HG03558 (cell line): ENCODE results near the gene GPC5.
"Not testable (repeated sequence)": the region's sequence is repeated elsewhere in the genome, so short reads cannot be mapped to it uniquely, and the experiment has no call there.

Experiments used
- ATAC-seq: cut with Tn5 transposase; IDR thresholded peaks from one replicate; pipeline ENCODE4 v1.9.1; 2021; ENCODE audit warnings: moderate number of reproducible peaks; ENCODE audit not compliant: unreplicated experiment; ENCODE audit errors: extremely low read depth

Gene GPC5

GRCh38 chr13:92296154-92296671, 897.8 kb downstream of the GPC5 start:
- not testable (repeated sequence) for ATAC-seq

- no peak for ATAC-seq
Measured at GRCh38 chr13:92297971-92298942, 899.8 kb downstream of the GPC5 start.

- no peak for ATAC-seq
Measured at GRCh38 chr13:92300651-92301050, 902.2 kb downstream of the GPC5 start.

GRCh38 chr13:92303428-92303827, 905.0 kb downstream of the GPC5 start:
- ATAC-seq, result no peak

- no peak for ATAC-seq
Measured at GRCh38 chr13:92307752-92308151, 909.3 kb downstream of the GPC5 start.

- no peak for ATAC-seq
Measured at GRCh38 chr13:92312823-92313222, 914.4 kb downstream of the GPC5 start.

- no peak for ATAC-seq
Measured at GRCh38 chr13:92313382-92313781, 915.0 kb downstream of the GPC5 start.

GRCh38 chr13:92315265-92315664, 916.8 kb downstream of the GPC5 start:
- ATAC-seq, result no peak

- ATAC-seq, result no peak
Measured at GRCh38 chr13:92316030-92316429, 917.6 kb downstream of the GPC5 start.

GRCh38 chr13:92317066-92317465, 918.6 kb downstream of the GPC5 start:
- ATAC-seq, result no peak

- ATAC-seq, result no peak
Measured at GRCh38 chr13:92320323-92320722, 921.9 kb downstream of the GPC5 start.

GRCh38 chr13:92321174-92321573, 922.8 kb downstream of the GPC5 start:
- ATAC-seq, result no peak

GRCh38 chr13:92345627-92346026, 947.2 kb downstream of the GPC5 start:
- no peak for ATAC-seq

- no peak for ATAC-seq
Measured at GRCh38 chr13:92346046-92346445, 947.6 kb downstream of the GPC5 start.

- no peak for ATAC-seq
Measured at GRCh38 chr13:92354583-92354982, 956.2 kb downstream of the GPC5 start.

GRCh38 chr13:92355213-92355612, 956.8 kb downstream of the GPC5 start:
- no peak for ATAC-seq

GRCh38 chr13:92362717-92363116, 964.3 kb downstream of the GPC5 start:
- ATAC-seq, result no peak

GRCh38 chr13:92365904-92366303, 967.5 kb downstream of the GPC5 start:
- no peak for ATAC-seq

GRCh38 chr13:92377396-92377795, 979.0 kb downstream of the GPC5 start:
- no peak for ATAC-seq

- ATAC-seq, result no peak
Measured at GRCh38 chr13:92379371-92379770, 981.0 kb downstream of the GPC5 start.

GRCh38 chr13:92384410-92384809, 986.0 kb downstream of the GPC5 start:
- no peak for ATAC-seq

GRCh38 chr13:92387245-92387644, 988.8 kb downstream of the GPC5 start:
- ATAC-seq, result no peak
